Lung (tissue), 12 donors: ENCODE results near the gene MLYCD. TPM values are rescaled to one million over a fixed set of nuclear protein-coding genes. Genes with fewer than 3 reads are reported as not detected.

ENCODE experiments used
- ATAC-seq: fragments of 200-7000 bp; cut with Tn5 transposase; one replicate; pipeline ENCODE4 v1.9.1; 2020; ENCODE audit warnings: moderate number of reproducible peaks; ENCODE audit not compliant: insufficient read depth, low FRiP score
- DNase-seq, 3 donors: peaks; one replicate each; pipeline ENCODE4 v3.0.0-alpha.2; 2013 to 2017
- H3K27ac ChIP-seq, 2 donors: one replicate each; pipeline ENCODE4 v1.5.1; 2013; ENCODE audit warnings: mild to moderate bottlenecking in 2 of 2, moderate library complexity in 2 of 2, control low read depth in 1 of 2, inconsistent platforms in 1 of 2, low read depth in 1 of 2, low read length in 1 of 2
- H3K27me3 ChIP-seq, 3 donors: one replicate each; pipeline ENCODE4 v1.5.1; 2013; ENCODE audit warnings: low read length in 2 of 3; ENCODE audit not compliant: control insufficient read depth in 3 of 3, insufficient read depth in 3 of 3
- H3K36me3 ChIP-seq, 4 donors: one replicate each; pipeline ENCODE4 v1.5.1; 2013; ENCODE audit warnings: low read length in 4 of 4, mild to moderate bottlenecking in 1 of 4, moderate library complexity in 1 of 4; ENCODE audit not compliant: control insufficient read depth in 4 of 4, insufficient read depth in 4 of 4
- H3K4me1 ChIP-seq, 5 donors: one replicate each; pipeline ENCODE4 v1.5.1; 2013; ENCODE audit warnings: low read length in 5 of 5, mild to moderate bottlenecking in 2 of 5, moderate library complexity in 1 of 5; ENCODE audit not compliant: control insufficient read depth in 5 of 5, insufficient read depth in 5 of 5
- H3K4me3 ChIP-seq: one replicate; pipeline ENCODE4 v1.5.1; 2013; ENCODE audit warnings: mild to moderate bottlenecking, control low read depth, moderate library complexity
- H3K9ac ChIP-seq, 2 donors: one replicate each; pipeline ENCODE4 v1.5.1; 2013; ENCODE audit warnings: low read length in 2 of 2, control low read depth in 1 of 2; ENCODE audit not compliant: insufficient read depth in 1 of 2
- H3K9me3 ChIP-seq, 4 donors: one replicate each; pipeline ENCODE4 v1.5.1; 2013; ENCODE audit warnings: low read length in 3 of 4, mild to moderate bottlenecking in 1 of 4, moderate library complexity in 1 of 4; ENCODE audit not compliant: control insufficient read depth in 4 of 4, insufficient read depth in 3 of 4
- CTCF ChIP-seq: IDR thresholded peaks from 2 replicates; pipeline ENCODE4 v1.5.1; 2012; ENCODE audit warnings: mild to moderate bottlenecking; ENCODE audit errors: control extremely low read depth, extremely low read depth
- WGBS, 2 donors: extraction: QIAGEN DNeasy Blood & Tissue Kit; methylation state at CpG; one replicate each; pipeline ENCODE4 v1.1.7; 2013; 5-methylcytosine and 5-hydroxymethylcytosine counted together
- polyA plus RNA-seq, 2 donors: library from polyadenylated mRNA; stranded (reverse); fragments of 200-250 nt; gene quantifications; one replicate each; pipeline ENCODE4 v1.2.1, GENCODE V29; 2013
- total RNA-seq, 2 donors: library from RNA; depleted of rRNA in 1 of 2; stranded (reverse); fragments of >200 nt in 1 of 2; gene quantifications; one replicate each; pipeline ENCODE4 v1.2.1, GENCODE V29; 2014 to 2021
- donor health status: control.
- donor health status: control.
- donor health status: Bipolar disorder and iron deficiency.
- donor health status: healthy.
- donor health status: DM: yes; HTN: yes; CAD: no.

Gene MLYCD
- total and polyA plus RNA-seq, 4 donors, result 2.0 to 9.1 (median 4.8) TPM

GRCh38 chr16:83886199-83886971 lies 12.5 kb upstream of the MLYCD start:
- H3K4me1 ChIP-seq, result no peaks in the 10 kb centered on the region
- TF ChIP-seq CTCF, result no peak
- WGBS, 2 donors, result 94 to 95% methylated on average over 13 of the region's 13 CpGs
- ATAC-seq (no peak), DNase-seq (no peak)
- no peak overlapping the region for H3K27ac ChIP-seq
- no peaks in the 10 kb centered on the region for H3K36me3 ChIP-seq
- peaks cover 0 to 4% (median 0%) of the 10 kb centered on the region in 4 donors for H3K9me3 ChIP-seq
- H3K27me3 ChIP-seq, result no peaks in the 10 kb centered on the region
- H3K4me3 ChIP-seq, result no peak overlapping the region
- no peak overlapping the region for H3K9ac ChIP-seq

GRCh38 chr16:83887080-83887479 lies 11.8 kb upstream of the MLYCD start:
- Histone ChIP-seq H3K9ac (no peak overlapping the region), H3K4me1 (no peaks in the 10 kb centered on the region), H3K9me3 (peaks cover 0 to 4% (median 3%) of the 10 kb centered on the region in 4 donors), H3K4me3 (no peak overlapping the region), H3K27ac (no peak overlapping the region), H3K27me3 (no peaks in the 10 kb centered on the region), H3K36me3 (no peaks in the 10 kb centered on the region)
- WGBS, 2 donors, result 57 to 74% methylated on average over 8 of the region's 8 CpGs
- TF ChIP-seq CTCF, result no peak
- DNase-seq (peak in 2 of 3 donors; percentile 39 to 44), ATAC-seq (no peak)

GRCh38 chr16:83887564-83887963 lies 11.4 kb upstream of the MLYCD start:
- Histone ChIP-seq H3K27me3 (no peaks in the 10 kb centered on the region), H3K4me3 (no peak overlapping the region), H3K36me3 (no peaks in the 10 kb centered on the region), H3K27ac (no peak overlapping the region), H3K4me1 (no peaks in the 10 kb centered on the region), H3K9me3 (peaks cover 0 to 5% (median 3%) of the 10 kb centered on the region in 4 donors), H3K9ac (no peak overlapping the region)
- no peak for DNase-seq
- no peak for TF ChIP-seq CTCF
- 73 to 81% methylated on average over 8 of the region's 8 CpGs for WGBS, 2 donors
- no peak for ATAC-seq
